Right cardiac atrium (tissue), 5 donors: Measurements from ENCODE around the gene ZNF135. TPM values are rescaled to one million over a fixed set of nuclear protein-coding genes. Genes with fewer than 3 reads are reported as not detected.
A peak's percentile ranks its signal among the peaks of the same experiment; 100 is the strongest.

Source experiments
- ATAC-seq, 2 donors: fragments of 200-7000 bp; cut with Tn5 transposase; one replicate each; pipeline versions ENCODE4 v1.8.0 to v1.9.1; 2020; ENCODE audit warnings: moderate library complexity in 2 of 2, mild to moderate bottlenecking in 1 of 2
- DNase-seq, 3 donors: peaks; one replicate each; pipeline ENCODE4 v3.0.0-alpha.2; 2020
- H3K27ac ChIP-seq: one replicate; pipeline ENCODE4 v1.5.1; 2013; ENCODE audit warnings: mild to moderate bottlenecking, low read length, control low read depth, moderate library complexity
- H3K27me3 ChIP-seq: one replicate; pipeline ENCODE4 v1.6.1; 2013; ENCODE audit not compliant: control insufficient read depth, insufficient read depth
- H3K4me1 ChIP-seq: one replicate; pipeline ENCODE4 v1.6.1; 2013; ENCODE audit warnings: low read length; ENCODE audit not compliant: control insufficient read depth, insufficient read depth
- H3K4me3 ChIP-seq: one replicate; pipeline ENCODE4 v1.5.1; 2013; ENCODE audit warnings: low read length, control low read depth
- H3K9me3 ChIP-seq: one replicate; pipeline ENCODE4 v1.6.1; 2013; ENCODE audit warnings: low read length; ENCODE audit not compliant: control insufficient read depth
- WGBS: extraction: QIAGEN DNeasy Blood & Tissue Kit; methylation state at CpG from one replicate; pipeline ENCODE4 v1.1.7; 2013; 5-methylcytosine and 5-hydroxymethylcytosine counted together
- intact Hi-C, 4 donors: fragments of 100-400 bp; cut with DNase I; formaldehyde crosslinking; loops; one replicate each; pipeline versions ENCODE4 v1.11.0 to v1.14.0; 2022 to 2023
- long read RNA-seq, 4 donors: library from polyadenylated mRNA; unstranded; transcript quantifications; one replicate each; pipeline ENCODE4 v2.0.0, GENCODE V29; 2020 to 2021
- polyA plus RNA-seq: library from polyadenylated mRNA; stranded (reverse); fragments of 200-250 nt; gene quantifications from one replicate; pipeline ENCODE4 v1.2.3, GENCODE V29; 2013
- total RNA-seq, 4 donors: library from RNA; stranded (reverse); fragmentation: NEBNext Ultra II Directional; extraction: Animal tissue kit (Norgen Biotek cat#: 25700); gene quantifications; one replicate each; pipeline ENCODE4 v1.2.1, GENCODE V29; 2021
- donor health status: healthy with polysubstance abuse.
- donor health status: DM: no; HTN: yes; CAD: no.
- donor health status: DM: no; HTN: no; CAD: no.
- donor health status: DM: no; HTN: yes; CAD: no; lungs with severe emphysema.
- donor health status: DM: yes; HTN: yes; CAD: no.

Gene ZNF135
- total RNA-seq (1 to 10 TPM; 2.8 to 5.1 (median 4.3) TPM), polyA plus RNA-seq (4.2 TPM)
- long read RNA-seq, donor 1, partial matches to known transcripts = 3 of 6 reads
- long read RNA-seq, donor 1, other reads (novel, unspliced or antisense) = 3 of 6 reads
- long read RNA-seq, donor 2, partial matches to known transcripts = 1 of 9 reads
- long read RNA-seq, donor 2, other reads (novel, unspliced or antisense) = 8 of 9 reads
- long read RNA-seq, donor 3, partial matches to known transcripts = 8 of 23 reads
- long read RNA-seq, donor 3, other reads (novel, unspliced or antisense) = 11 of 23 reads
- long read RNA-seq, donor 4, partial matches to known transcripts = 6 of 10 reads
- long read RNA-seq, donor 4, other reads (novel, unspliced or antisense) = 2 of 10 reads

- Histone ChIP-seq H3K27me3 (no peaks in the 10 kb centered on the region), H3K4me1 (no peaks in the 10 kb centered on the region), H3K27ac (peak within 1 kb of the TSS; percentile 82), H3K9me3 (no peaks in the 10 kb centered on the region), H3K4me3 (peak within 1 kb of the TSS; percentile 56)
- ATAC-seq = peak; percentile 97 to 98
- DNase-seq = peak; percentile 93 to 97 (median 97)
- intact Hi-C loops = no loop called here
- WGBS = under 1% methylated on average over 62 of the region's 62 CpGs
Measured at GRCh38 chr19:58059003-58059670, at the start of gene ZNF135. TSS of gene ZNF135 (plus strand) at chr19:58059282. CDS start at chr19:58060003, 721 bp downstream.

GRCh38 chr19:58009301-58009665 lies 49.8 kb upstream of the ZNF135 start:
- Histone ChIP-seq H3K27me3 (no peaks in the 10 kb centered on the region), H3K9me3 (peaks cover 5% of the 10 kb centered on the region), H3K27ac (no peak overlapping the region), H3K4me1 (no peaks in the 10 kb centered on the region), H3K4me3 (no peak overlapping the region)
- ATAC-seq = no peak
- no peak for DNase-seq
- intact Hi-C loops = no loop called here
- WGBS = 2% methylated on average over 21 of the region's 21 CpGs

GRCh38 chr19:58009666-58010301 lies 49.3 kb upstream of the ZNF135 start:
- WGBS = 11% methylated on average over 41 of the region's 41 CpGs
- Histone ChIP-seq H3K4me1 (no peaks in the 10 kb centered on the region), H3K27me3 (no peaks in the 10 kb centered on the region), H3K9me3 (peaks cover 2% of the 10 kb centered on the region), H3K27ac (peak overlapping the region; percentile 63), H3K4me3 (peak overlapping the region; percentile 17)
- ATAC-seq = peak; percentile 96 to 98
- peak; percentile 88 to 94 (median 94) for DNase-seq
- intact Hi-C loops = no loop called here

GRCh38 chr19:58010507-58010906 lies 48.6 kb upstream of the ZNF135 start:
- ATAC-seq = no peak
- Histone ChIP-seq H3K27me3 (no peaks in the 10 kb centered on the region), H3K4me3 (no peak overlapping the region), H3K9me3 (peaks cover 2% of the 10 kb centered on the region), H3K27ac (no peak overlapping the region), H3K4me1 (no peaks in the 10 kb centered on the region)
- no peak for DNase-seq
- intact Hi-C loops = no loop called here
- WGBS = 80% methylated on average over 22 of the region's 22 CpGs

GRCh38 chr19:58014141-58014540 lies 44.9 kb upstream of the ZNF135 start:
- DNase-seq (no peak), ATAC-seq (no peak)
- H3K27me3 ChIP-seq = no peaks in the 10 kb centered on the region
- 47% methylated on average over 5 of the region's 5 CpGs for WGBS
- no peaks in the 10 kb centered on the region for H3K9me3 ChIP-seq
- intact Hi-C loops = no loop called here
- H3K27ac ChIP-seq = no peak overlapping the region
- no peaks in the 10 kb centered on the region for H3K4me1 ChIP-seq
- H3K4me3 ChIP-seq = no peak overlapping the region

- DNase-seq (no peak), ATAC-seq (no peak)
- H3K9me3 ChIP-seq = no peaks in the 10 kb centered on the region
- H3K27me3 ChIP-seq = no peaks in the 10 kb centered on the region
- H3K4me3 ChIP-seq = no peak overlapping the region
- H3K4me1 ChIP-seq = no peaks in the 10 kb centered on the region
- H3K27ac ChIP-seq = no peak overlapping the region
- WGBS = 76% methylated on average over 7 of the region's 7 CpGs
- intact Hi-C loops = loop anchor here in 2 of 4 donors (5.0 kb wide), 1 partner anchor 137 kb away; no protein-coding TSS in a partner anchor
Measured at GRCh38 chr19:58020129-58020528, 39.0 kb upstream of the ZNF135 start.

GRCh38 chr19:58021541-58022282 lies 37.4 kb upstream of the ZNF135 start:
- Histone ChIP-seq H3K27ac (no peak overlapping the region), H3K4me1 (no peaks in the 10 kb centered on the region), H3K9me3 (no peaks in the 10 kb centered on the region), H3K4me3 (no peak overlapping the region), H3K27me3 (no peaks in the 10 kb centered on the region)
- intact Hi-C loops = loop anchor here in 3 of 4 donors (2.0 to 5.0 kb wide), 2 partner anchors 133 to 136 kb away; no protein-coding TSS in a partner anchor
- ATAC-seq (peak; percentile 94 to 96), DNase-seq (peak in 1 of 3 donors; percentile 49)
- WGBS = 52% methylated on average over 30 of the region's 30 CpGs

- DNase-seq = no peak
- H3K4me3 ChIP-seq = no peak overlapping the region
- 70% methylated on average over 4 of the region's 4 CpGs for WGBS
- intact Hi-C loops = loop anchor here in 3 of 4 donors (2.0 to 5.0 kb wide), 2 partner anchors 133 to 135 kb away; no protein-coding TSS in a partner anchor
- no peaks in the 10 kb centered on the region for H3K4me1 ChIP-seq
- H3K27ac ChIP-seq = no peak overlapping the region
- H3K27me3 ChIP-seq = no peaks in the 10 kb centered on the region
- H3K9me3 ChIP-seq = no peaks in the 10 kb centered on the region
- ATAC-seq = no peak
Measured at GRCh38 chr19:58022283-58022660, 36.8 kb upstream of the ZNF135 start.

GRCh38 chr19:58024661-58025060 lies 34.4 kb upstream of the ZNF135 start:
- no peaks in the 10 kb centered on the region for H3K9me3 ChIP-seq
- 89% methylated on average over 12 of the region's 12 CpGs for WGBS
- ATAC-seq (no peak), DNase-seq (no peak)
- H3K4me3 ChIP-seq = no peak overlapping the region
- no peaks in the 10 kb centered on the region for H3K27me3 ChIP-seq
- no peaks in the 10 kb centered on the region for H3K4me1 ChIP-seq
- intact Hi-C loops = loop anchor here in 3 of 4 donors (2.0 to 5.0 kb wide), 2 partner anchors 130 to 133 kb away; no protein-coding TSS in a partner anchor
- no peak overlapping the region for H3K27ac ChIP-seq

- WGBS = 1% methylated on average over 101 of the region's 101 CpGs
- intact Hi-C loops = no loop called here
- ATAC-seq (peak; percentile 96 to 98), DNase-seq (peak; percentile 94 to 96 (median 95))
- H3K4me1 ChIP-seq = no peaks in the 10 kb centered on the region
- H3K9me3 ChIP-seq = no peaks in the 10 kb centered on the region
- no peaks in the 10 kb centered on the region for H3K27me3 ChIP-seq
- no peak within 1 kb of the TSS for H3K27ac ChIP-seq
- peak within 1 kb of the TSS; percentile 78 for H3K4me3 ChIP-seq
Measured at GRCh38 chr19:58033741-58034476, 25.2 kb upstream of the ZNF135 start, which contains the start of gene ZSCAN1. TSS of gene ZSCAN1 (plus strand) at chr19:58034025. CDS start at chr19:58037837, 3,812 bp downstream.
